ENCODE results near the gene CPNE8.

The CPNE8 gene

DNA sequence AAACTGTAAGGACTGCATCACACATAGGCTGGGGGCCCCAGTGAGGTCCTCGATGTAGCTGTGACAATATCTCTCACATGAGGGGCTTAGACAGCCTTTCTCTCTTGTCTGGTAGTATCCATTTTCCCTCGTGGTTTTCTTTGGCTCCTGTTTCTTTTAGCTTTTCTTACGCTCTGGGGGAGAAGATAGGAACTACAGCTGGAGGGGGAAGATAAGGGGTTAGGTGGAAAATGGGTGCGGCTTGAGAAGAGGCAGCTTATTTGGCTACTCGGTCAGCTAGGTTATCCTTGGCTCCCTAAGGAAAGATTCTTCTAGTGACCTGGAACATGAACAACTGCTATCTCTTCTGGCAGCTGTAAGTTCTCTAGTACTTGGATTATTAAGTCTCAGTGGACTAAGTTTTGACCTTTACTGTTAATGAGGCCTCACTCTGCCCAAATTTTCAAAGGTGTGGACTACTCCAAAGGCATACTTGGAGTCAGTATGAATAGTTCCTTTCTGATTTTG, 28.7 kb upstream of the CPNE8 start:
- no peak overlapping the region for H3K4ac ChIP-seq (ENCODE audit: low read length)
- no peak overlapping the region for H3K18ac ChIP-seq (ENCODE audit: low read length)
- no peak overlapping the region for H2BK15ac ChIP-seq (ENCODE audit: low read length)
- no peak overlapping the region for H3K14ac ChIP-seq (ENCODE audit: low read length)
- H4K8ac ChIP-seq (ENCODE audit: low read depth, low read length), result no peak overlapping the region
- H3K79me1 ChIP-seq (ENCODE audit: low read depth, low read length), result no peaks in the 10 kb centered on the region
- no peaks in the 10 kb centered on the region for H3K27me3 ChIP-seq (ENCODE audit: control insufficient read depth in 3 of 3, insufficient read depth in 3 of 3, low read depth in 1 of 3, low read length in 3 of 3)
- H2AFZ ChIP-seq (ENCODE audit: low read length), result no peak overlapping the region
- H3K23ac ChIP-seq (ENCODE audit: low read depth, low read length, poor library complexity), result no peak overlapping the region
- no peak overlapping the region for H2AK5ac ChIP-seq (ENCODE audit: low read depth, low read length)
- H2BK12ac ChIP-seq (ENCODE audit: low read length), result no peak overlapping the region
- H4K91ac ChIP-seq (ENCODE audit: low read depth, low read length, poor library complexity), result no peak overlapping the region
- WGBS, 2 donors (ENCODE audit: extremely low coverage in 2 of 2, insufficient read length in 2 of 2, insufficient replicate concordance in 1 of 2), result no CpG with 5 or more reads among the region's 5 CpGs
- H2BK5ac ChIP-seq (ENCODE audit: low read length), result no peak overlapping the region
- no peak overlapping the region for H3K27ac ChIP-seq (replicated peaks; ENCODE audit: low read length)
- no peak overlapping the region for H2BK120ac ChIP-seq (ENCODE audit: low read depth, low read length)
- H3K4me3 ChIP-seq (ENCODE audit: low read length in 2 of 2), result no peak overlapping the region
- DNase-seq (ENCODE audit: low spot score), result no peak
- H3K4me2 ChIP-seq (ENCODE audit: insufficient read depth, low read length, poor library complexity, severe bottlenecking), result no peak overlapping the region
- H3K9me3 ChIP-seq (replicated peaks in 1 of 2; ENCODE audit: control insufficient read depth in 2 of 2, insufficient read depth in 1 of 2, low read depth in 1 of 2, low read length in 2 of 2), result peaks cover 0 to 3% of the 10 kb centered on the region in 2 donors
- H3K4me1 ChIP-seq (ENCODE audit: control insufficient read depth in 2 of 2, insufficient read depth in 1 of 2, low read depth in 1 of 2, low read length in 2 of 2), result no peaks in the 10 kb centered on the region
- H3K9ac ChIP-seq (ENCODE audit: low read depth, low read length, poor library complexity), result no peak overlapping the region
- H3K36me3 ChIP-seq (replicated peaks in 1 of 2; ENCODE audit: control insufficient read depth in 2 of 2, insufficient read depth in 2 of 2, low read length in 2 of 2), result no peaks in the 10 kb centered on the region

DNA sequence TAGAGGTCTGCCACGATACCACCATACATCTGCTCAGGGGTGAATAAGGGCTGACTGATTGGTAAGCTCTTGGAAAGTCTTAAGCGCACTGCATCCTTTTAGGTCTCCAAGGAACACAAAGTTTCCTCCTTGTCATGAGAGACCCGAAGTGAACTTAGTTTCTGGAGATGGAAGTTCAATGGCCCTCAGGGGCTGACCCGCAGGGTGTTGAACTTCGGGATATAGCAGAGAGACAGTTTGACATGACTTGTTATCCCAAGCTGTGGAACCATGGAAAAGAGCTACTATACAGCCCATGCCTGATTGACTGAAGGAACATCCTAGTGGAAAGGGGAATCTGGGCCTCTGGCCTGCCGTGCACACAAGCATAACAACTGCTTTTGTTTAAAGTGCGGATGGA, 26.9 kb upstream of the CPNE8 start:
- Histone ChIP-seq H2BK12ac (ENCODE audit: low read length) (no peak overlapping the region), H2BK120ac (ENCODE audit: low read depth, low read length) (no peak overlapping the region), H3K27me3 (ENCODE audit: control insufficient read depth in 3 of 3, insufficient read depth in 3 of 3, low read depth in 1 of 3, low read length in 3 of 3) (no peaks in the 10 kb centered on the region), H3K4me2 (ENCODE audit: insufficient read depth, low read length, poor library complexity, severe bottlenecking) (no peak overlapping the region), H2BK5ac (ENCODE audit: low read length) (no peak overlapping the region), H3K36me3 (replicated peaks in 1 of 2; ENCODE audit: control insufficient read depth in 2 of 2, insufficient read depth in 2 of 2, low read length in 2 of 2) (no peaks in the 10 kb centered on the region), H3K4me3 (ENCODE audit: low read length in 2 of 2) (no peak overlapping the region), H4K8ac (ENCODE audit: low read depth, low read length) (no peak overlapping the region), H4K91ac (ENCODE audit: low read depth, low read length, poor library complexity) (no peak overlapping the region), H3K9ac (ENCODE audit: low read depth, low read length, poor library complexity) (no peak overlapping the region), H3K79me1 (ENCODE audit: low read depth, low read length) (no peaks in the 10 kb centered on the region), H3K4ac (ENCODE audit: low read length) (no peak overlapping the region), H2BK15ac (ENCODE audit: low read length) (no peak overlapping the region), H3K23ac (ENCODE audit: low read depth, low read length, poor library complexity) (no peak overlapping the region), H3K27ac (replicated peaks; ENCODE audit: low read length) (no peak overlapping the region), H2AFZ (ENCODE audit: low read length) (no peak overlapping the region), H3K4me1 (ENCODE audit: control insufficient read depth in 2 of 2, insufficient read depth in 1 of 2, low read depth in 1 of 2, low read length in 2 of 2) (no peaks in the 10 kb centered on the region), H3K18ac (ENCODE audit: low read length) (no peak overlapping the region), H3K14ac (ENCODE audit: low read length) (no peak overlapping the region), H2AK5ac (ENCODE audit: low read depth, low read length) (no peak overlapping the region), H3K9me3 (replicated peaks in 1 of 2; ENCODE audit: control insufficient read depth in 2 of 2, insufficient read depth in 1 of 2, low read depth in 1 of 2, low read length in 2 of 2) (no peaks in the 10 kb centered on the region)
- DNase-seq (ENCODE audit: low spot score), result no peak
- no CpG with 5 or more reads among the region's 7 CpGs for WGBS, 2 donors (ENCODE audit: extremely low coverage in 2 of 2, insufficient read length in 2 of 2, insufficient replicate concordance in 1 of 2)

DNA sequence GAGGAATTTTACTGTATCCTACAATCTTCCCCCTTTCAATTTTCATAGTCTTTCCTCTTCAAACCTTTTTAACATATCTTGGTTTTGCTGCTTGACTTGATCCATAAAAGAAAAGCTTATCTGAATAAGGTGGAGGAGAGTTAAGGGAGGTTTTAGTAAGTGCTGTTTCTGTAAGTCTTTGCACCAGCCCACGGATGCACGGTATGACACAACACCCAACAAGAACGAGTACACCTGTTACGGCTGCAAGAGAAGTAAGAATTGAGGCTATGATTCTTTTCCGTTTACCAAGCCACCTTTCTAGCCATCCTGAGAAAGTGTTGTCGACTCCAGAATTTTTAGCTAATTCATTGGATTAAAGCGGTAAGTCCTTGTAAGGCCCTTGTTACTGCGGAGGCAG, 26.1 kb upstream of the CPNE8 start:
- Histone ChIP-seq H3K9me3 (replicated peaks in 1 of 2; ENCODE audit: control insufficient read depth in 2 of 2, insufficient read depth in 1 of 2, low read depth in 1 of 2, low read length in 2 of 2) (no peaks in the 10 kb centered on the region), H3K9ac (ENCODE audit: low read depth, low read length, poor library complexity) (no peak overlapping the region), H3K27ac (replicated peaks; ENCODE audit: low read length) (no peak overlapping the region), H2BK5ac (ENCODE audit: low read length) (no peak overlapping the region), H2BK15ac (ENCODE audit: low read length) (no peak overlapping the region), H3K18ac (ENCODE audit: low read length) (no peak overlapping the region), H4K91ac (ENCODE audit: low read depth, low read length, poor library complexity) (no peak overlapping the region), H3K14ac (ENCODE audit: low read length) (no peak overlapping the region), H3K79me1 (ENCODE audit: low read depth, low read length) (no peaks in the 10 kb centered on the region), H2BK120ac (ENCODE audit: low read depth, low read length) (no peak overlapping the region), H3K4ac (ENCODE audit: low read length) (no peak overlapping the region), H3K23ac (ENCODE audit: low read depth, low read length, poor library complexity) (no peak overlapping the region), H2BK12ac (ENCODE audit: low read length) (no peak overlapping the region), H3K4me3 (ENCODE audit: low read length in 2 of 2) (no peak overlapping the region), H4K8ac (ENCODE audit: low read depth, low read length) (no peak overlapping the region), H2AK5ac (ENCODE audit: low read depth, low read length) (no peak overlapping the region), H2AFZ (ENCODE audit: low read length) (no peak overlapping the region), H3K4me2 (ENCODE audit: insufficient read depth, low read length, poor library complexity, severe bottlenecking) (no peak overlapping the region), H3K4me1 (ENCODE audit: control insufficient read depth in 2 of 2, insufficient read depth in 1 of 2, low read depth in 1 of 2, low read length in 2 of 2) (no peaks in the 10 kb centered on the region), H3K27me3 (ENCODE audit: control insufficient read depth in 3 of 3, insufficient read depth in 3 of 3, low read depth in 1 of 3, low read length in 3 of 3) (no peaks in the 10 kb centered on the region), H3K36me3 (replicated peaks in 1 of 2; ENCODE audit: control insufficient read depth in 2 of 2, insufficient read depth in 2 of 2, low read length in 2 of 2) (no peaks in the 10 kb centered on the region)
- no CpG with 5 or more reads among the region's 8 CpGs for WGBS, 2 donors (ENCODE audit: extremely low coverage in 2 of 2, insufficient read length in 2 of 2, insufficient replicate concordance in 1 of 2)
- no peak for DNase-seq (ENCODE audit: low spot score)

DNA sequence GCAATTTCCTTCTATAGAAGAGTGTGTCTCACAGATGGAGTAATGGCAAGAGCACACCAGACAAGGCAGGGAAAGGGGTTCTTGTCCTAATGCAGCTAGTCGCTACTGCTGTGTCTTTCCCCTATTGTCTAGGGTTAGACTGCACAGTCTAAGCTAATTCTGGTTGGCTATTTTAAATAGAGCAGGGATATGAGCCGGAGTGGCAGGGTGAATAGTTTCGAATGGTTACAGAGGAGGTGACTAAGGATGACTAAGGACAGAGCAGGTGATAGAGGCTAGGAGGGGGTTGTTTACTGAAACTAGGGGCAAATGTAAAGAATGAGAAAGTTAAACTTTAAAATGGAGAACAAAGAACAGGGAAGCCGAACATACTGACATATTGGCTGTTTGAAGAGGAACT, 25.6 kb upstream of the CPNE8 start:
- Histone ChIP-seq H3K4me2 (ENCODE audit: insufficient read depth, low read length, poor library complexity, severe bottlenecking) (no peak overlapping the region), H3K14ac (ENCODE audit: low read length) (no peak overlapping the region), H3K36me3 (replicated peaks in 1 of 2; ENCODE audit: control insufficient read depth in 2 of 2, insufficient read depth in 2 of 2, low read length in 2 of 2) (no peaks in the 10 kb centered on the region), H3K4ac (ENCODE audit: low read length) (no peak overlapping the region), H3K27me3 (ENCODE audit: control insufficient read depth in 3 of 3, insufficient read depth in 3 of 3, low read depth in 1 of 3, low read length in 3 of 3) (no peaks in the 10 kb centered on the region), H3K4me3 (ENCODE audit: low read length in 2 of 2) (no peak overlapping the region), H3K4me1 (ENCODE audit: control insufficient read depth in 2 of 2, insufficient read depth in 1 of 2, low read depth in 1 of 2, low read length in 2 of 2) (no peaks in the 10 kb centered on the region), H2BK120ac (ENCODE audit: low read depth, low read length) (no peak overlapping the region), H3K9me3 (replicated peaks in 1 of 2; ENCODE audit: control insufficient read depth in 2 of 2, insufficient read depth in 1 of 2, low read depth in 1 of 2, low read length in 2 of 2) (no peaks in the 10 kb centered on the region), H2BK5ac (ENCODE audit: low read length) (no peak overlapping the region), H3K18ac (ENCODE audit: low read length) (no peak overlapping the region), H2AFZ (ENCODE audit: low read length) (no peak overlapping the region), H4K91ac (ENCODE audit: low read depth, low read length, poor library complexity) (no peak overlapping the region), H3K79me1 (ENCODE audit: low read depth, low read length) (no peaks in the 10 kb centered on the region), H2BK12ac (ENCODE audit: low read length) (no peak overlapping the region), H2AK5ac (ENCODE audit: low read depth, low read length) (no peak overlapping the region), H3K27ac (replicated peaks; ENCODE audit: low read length) (no peak overlapping the region), H3K23ac (ENCODE audit: low read depth, low read length, poor library complexity) (no peak overlapping the region), H3K9ac (ENCODE audit: low read depth, low read length, poor library complexity) (no peak overlapping the region), H4K8ac (ENCODE audit: low read depth, low read length) (no peak overlapping the region), H2BK15ac (ENCODE audit: low read length) (no peak overlapping the region)
- no CpG with 5 or more reads among the region's 4 CpGs for WGBS, 2 donors (ENCODE audit: extremely low coverage in 2 of 2, insufficient read length in 2 of 2, insufficient replicate concordance in 1 of 2)
- DNase-seq (ENCODE audit: low spot score), result no peak
